Epithelial cell of esophagus (primary cell): Measurements from ENCODE around the gene LIN7C.

Experiments
- DNase-seq: peaks from one replicate; pipeline ENCODE4 v3.0.0; 2010; ENCODE audit warnings: low read depth
- H3K4me3 ChIP-seq: 2 replicates; pipeline ENCODE4 v1.5.1; 2011; ENCODE audit warnings: mild to moderate bottlenecking, low read length, control low read depth
- TF ChIP-seq, protein P1 (sequence below): IDR thresholded peaks from 2 replicates; pipeline ENCODE4 v1.5.1; 2011; ENCODE audit warnings: low read depth, mild to moderate bottlenecking, low read length, control low read depth, inconsistent platforms; ENCODE audit not compliant: insufficient read depth; ENCODE audit errors: missing control alignments

Gene LIN7C, protein sequence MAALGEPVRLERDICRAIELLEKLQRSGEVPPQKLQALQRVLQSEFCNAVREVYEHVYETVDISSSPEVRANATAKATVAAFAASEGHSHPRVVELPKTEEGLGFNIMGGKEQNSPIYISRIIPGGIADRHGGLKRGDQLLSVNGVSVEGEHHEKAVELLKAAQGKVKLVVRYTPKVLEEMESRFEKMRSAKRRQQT

DNA sequence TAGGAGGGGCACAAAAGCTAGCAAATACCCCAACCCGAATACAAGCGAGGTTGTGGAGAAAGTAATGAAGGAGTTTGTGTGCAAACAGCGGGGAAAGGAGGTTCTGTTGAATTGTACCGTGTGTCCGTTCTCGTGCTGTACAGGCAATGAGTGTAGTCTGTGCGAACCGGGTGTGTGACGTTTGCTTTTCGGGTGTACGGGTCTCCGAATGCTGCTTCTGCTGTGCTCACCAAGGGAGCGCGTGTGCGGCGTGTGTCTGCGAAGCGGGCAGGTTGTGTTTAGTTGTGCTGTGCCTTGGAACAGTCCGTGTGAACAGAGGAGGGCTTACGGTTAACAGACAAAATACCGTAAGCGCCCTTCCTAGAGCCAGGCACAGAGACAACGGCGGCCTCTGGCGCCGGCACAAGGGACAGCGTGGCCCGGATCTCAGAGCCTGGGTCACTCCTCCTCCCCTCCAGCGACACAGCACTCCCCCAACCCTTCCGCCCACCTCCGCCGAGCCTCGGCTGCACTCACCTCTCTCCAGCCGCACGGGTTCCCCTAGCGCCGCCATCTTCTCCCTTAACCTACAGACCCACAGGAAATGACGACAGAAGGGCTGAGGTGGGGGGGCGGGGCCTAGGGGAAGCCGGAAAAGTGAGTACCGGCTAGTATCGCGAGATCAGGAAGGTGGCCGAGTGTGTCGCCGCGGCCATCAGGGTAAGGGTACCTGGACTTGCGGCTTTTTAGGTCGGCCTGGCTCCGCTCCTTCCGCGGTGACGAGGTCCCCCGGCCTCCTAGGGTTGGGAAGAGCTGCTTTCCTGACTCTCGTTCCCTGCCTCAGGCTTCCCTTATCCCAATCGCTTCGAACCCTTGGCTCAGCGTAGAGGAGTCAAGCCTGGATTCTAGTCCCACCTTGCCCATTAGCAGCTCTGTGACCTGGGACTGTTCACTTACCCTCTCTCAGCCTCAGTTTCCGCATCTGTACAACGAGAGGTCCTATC lies at the start of gene LIN7C:
Gene LIN7C (minus strand): TSS at position 570 of the 983 bp plus-strand sequence. CDS start 17 bp downstream, at position 553.
- TF ChIP-seq, protein P1, sequence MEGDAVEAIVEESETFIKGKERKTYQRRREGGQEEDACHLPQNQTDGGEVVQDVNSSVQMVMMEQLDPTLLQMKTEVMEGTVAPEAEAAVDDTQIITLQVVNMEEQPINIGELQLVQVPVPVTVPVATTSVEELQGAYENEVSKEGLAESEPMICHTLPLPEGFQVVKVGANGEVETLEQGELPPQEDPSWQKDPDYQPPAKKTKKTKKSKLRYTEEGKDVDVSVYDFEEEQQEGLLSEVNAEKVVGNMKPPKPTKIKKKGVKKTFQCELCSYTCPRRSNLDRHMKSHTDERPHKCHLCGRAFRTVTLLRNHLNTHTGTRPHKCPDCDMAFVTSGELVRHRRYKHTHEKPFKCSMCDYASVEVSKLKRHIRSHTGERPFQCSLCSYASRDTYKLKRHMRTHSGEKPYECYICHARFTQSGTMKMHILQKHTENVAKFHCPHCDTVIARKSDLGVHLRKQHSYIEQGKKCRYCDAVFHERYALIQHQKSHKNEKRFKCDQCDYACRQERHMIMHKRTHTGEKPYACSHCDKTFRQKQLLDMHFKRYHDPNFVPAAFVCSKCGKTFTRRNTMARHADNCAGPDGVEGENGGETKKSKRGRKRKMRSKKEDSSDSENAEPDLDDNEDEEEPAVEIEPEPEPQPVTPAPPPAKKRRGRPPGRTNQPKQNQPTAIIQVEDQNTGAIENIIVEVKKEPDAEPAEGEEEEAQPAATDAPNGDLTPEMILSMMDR, result no peak
- peak within 1 kb of the TSS; percentile 96 for H3K4me3 ChIP-seq
- peak; percentile 96 for DNase-seq

DNA sequence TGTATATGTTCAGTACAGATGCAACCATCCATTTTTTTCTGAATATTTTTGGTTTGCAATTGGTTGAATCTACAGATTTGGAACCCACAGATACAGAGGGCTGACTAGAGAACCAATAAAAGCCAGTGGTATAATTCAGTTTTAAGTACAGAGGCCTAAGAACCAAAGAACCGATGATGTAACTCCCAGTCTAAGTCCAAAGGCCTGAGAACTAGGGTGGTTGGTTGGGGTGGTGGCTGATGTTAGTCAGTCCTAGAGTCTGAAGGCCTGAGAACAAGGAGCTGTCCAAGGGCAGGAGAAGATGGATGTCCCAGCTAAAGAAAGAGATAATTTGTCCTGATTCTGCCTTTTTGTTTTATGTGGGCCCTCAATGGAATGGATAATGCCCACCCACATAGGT lies 48.7 kb upstream of the LIN7C start:
- H3K4me3 ChIP-seq, result no peak overlapping the region
- TF ChIP-seq, protein P1, result no peak
- DNase-seq, result no peak

DNA sequence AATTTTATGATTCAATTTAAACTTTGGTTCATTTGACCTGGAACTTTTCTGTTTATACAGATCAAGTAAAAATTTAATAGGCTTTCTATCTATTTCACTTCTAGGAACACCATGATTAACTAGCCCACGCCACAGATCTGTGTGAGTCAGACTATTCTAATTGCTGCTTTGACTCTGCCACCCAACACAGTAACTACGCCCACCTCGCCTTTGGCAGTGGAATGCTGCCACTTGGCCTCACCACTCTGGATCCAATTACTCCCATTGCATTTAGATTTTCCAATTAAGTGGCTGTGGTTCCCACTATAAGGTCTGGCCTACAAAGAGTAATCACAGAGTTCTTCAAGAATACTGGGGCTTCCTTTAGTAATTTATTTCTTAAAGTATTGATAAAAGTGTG lies 46.6 kb upstream of the LIN7C start:
- TF ChIP-seq, protein P1, result no peak
- H3K4me3 ChIP-seq, result no peak overlapping the region
- peak; percentile 60 for DNase-seq

DNA sequence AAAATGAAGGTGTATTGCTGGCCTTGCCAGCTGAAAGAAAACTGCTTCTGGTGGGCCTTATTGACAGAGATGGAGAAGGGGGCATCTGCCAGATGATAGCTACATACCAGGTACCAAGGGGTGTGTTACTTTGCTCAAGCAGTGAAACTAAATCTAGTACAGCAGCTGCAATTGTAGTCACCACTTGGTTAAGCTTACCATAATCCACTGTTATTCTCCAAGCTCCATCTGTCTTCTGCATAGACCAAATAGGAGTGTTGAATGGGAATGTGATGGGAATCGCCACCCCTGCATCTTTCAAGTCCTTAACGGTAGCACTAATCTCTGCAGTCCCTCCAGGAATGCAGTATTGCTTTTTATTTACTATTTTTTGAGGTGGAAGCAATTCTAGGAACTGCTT lies 45.8 kb upstream of the LIN7C start:
- DNase-seq, result no peak
- H3K4me3 ChIP-seq, result no peak overlapping the region
- TF ChIP-seq, protein P1, result no peak

DNA sequence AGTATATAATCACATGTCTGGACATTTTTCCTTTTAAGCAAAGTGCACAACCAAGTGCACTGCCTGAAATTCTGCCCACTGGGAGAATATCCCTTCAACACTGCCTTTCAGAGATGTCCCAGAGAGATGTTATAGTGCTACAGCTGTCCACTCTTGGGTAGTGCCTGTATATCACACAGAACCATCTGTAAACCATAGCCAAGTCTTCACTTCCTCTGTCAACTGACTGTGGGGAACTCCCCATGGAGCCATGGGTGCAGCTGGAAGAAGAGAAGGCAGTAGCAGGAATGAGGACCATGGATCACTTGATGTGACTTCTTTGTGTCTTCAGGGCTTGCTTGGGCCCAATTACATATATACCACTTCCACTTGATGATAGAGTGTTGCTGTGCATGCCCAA lies 44.6 kb upstream of the LIN7C start:
- H3K4me3 ChIP-seq, result no peak overlapping the region
- DNase-seq, result no peak
- TF ChIP-seq, protein P1, result no peak

DNA sequence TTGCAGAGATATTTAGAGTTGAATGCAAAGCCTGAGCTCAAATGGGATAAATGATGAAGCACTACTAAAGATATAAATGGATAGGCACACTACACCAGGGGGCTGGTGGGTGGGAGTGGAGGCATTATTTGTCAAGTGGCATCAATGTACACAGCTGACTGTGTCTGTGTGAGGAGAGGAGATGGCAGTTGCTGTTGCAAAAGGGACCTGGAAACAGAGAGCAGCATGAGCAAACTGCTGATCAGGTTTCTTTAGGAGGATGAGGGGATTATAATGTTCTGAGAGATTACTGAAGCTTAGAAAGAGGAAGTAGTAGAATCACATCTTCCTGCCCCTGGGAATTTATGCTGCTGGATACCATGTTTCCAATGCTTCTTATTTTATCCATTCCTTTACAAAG lies 39.4 kb upstream of the LIN7C start:
- DNase-seq, result no peak

More for the DNA sequence above, 39.4 kb upstream of the LIN7C start:
- H3K4me3 ChIP-seq, result no peak overlapping the region
- TF ChIP-seq, protein P1, result no peak
